ENCODE measurements around the gene VSIG10L.

The VSIG10L gene

GRCh38 chr19:51368366-51369282 lies 26.7 kb upstream of the VSIG10L start, which contains the start of gene CLDND2:
Gene CLDND2, minus strand, starts transcription at chr19:51369003. Its CDS starts 426 bp downstream, at chr19:51368577.
- no peak for TF ChIP-seq ZFX (IDR thresholded peaks at IDR 0.05)
- TF ChIP-seq, protein P1, sequence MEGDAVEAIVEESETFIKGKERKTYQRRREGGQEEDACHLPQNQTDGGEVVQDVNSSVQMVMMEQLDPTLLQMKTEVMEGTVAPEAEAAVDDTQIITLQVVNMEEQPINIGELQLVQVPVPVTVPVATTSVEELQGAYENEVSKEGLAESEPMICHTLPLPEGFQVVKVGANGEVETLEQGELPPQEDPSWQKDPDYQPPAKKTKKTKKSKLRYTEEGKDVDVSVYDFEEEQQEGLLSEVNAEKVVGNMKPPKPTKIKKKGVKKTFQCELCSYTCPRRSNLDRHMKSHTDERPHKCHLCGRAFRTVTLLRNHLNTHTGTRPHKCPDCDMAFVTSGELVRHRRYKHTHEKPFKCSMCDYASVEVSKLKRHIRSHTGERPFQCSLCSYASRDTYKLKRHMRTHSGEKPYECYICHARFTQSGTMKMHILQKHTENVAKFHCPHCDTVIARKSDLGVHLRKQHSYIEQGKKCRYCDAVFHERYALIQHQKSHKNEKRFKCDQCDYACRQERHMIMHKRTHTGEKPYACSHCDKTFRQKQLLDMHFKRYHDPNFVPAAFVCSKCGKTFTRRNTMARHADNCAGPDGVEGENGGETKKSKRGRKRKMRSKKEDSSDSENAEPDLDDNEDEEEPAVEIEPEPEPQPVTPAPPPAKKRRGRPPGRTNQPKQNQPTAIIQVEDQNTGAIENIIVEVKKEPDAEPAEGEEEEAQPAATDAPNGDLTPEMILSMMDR (conservative IDR thresholded peaks at IDR 0.05), result no peak
- peak within 1 kb of the TSS; percentile 93 for H3K27ac ChIP-seq

DNA sequence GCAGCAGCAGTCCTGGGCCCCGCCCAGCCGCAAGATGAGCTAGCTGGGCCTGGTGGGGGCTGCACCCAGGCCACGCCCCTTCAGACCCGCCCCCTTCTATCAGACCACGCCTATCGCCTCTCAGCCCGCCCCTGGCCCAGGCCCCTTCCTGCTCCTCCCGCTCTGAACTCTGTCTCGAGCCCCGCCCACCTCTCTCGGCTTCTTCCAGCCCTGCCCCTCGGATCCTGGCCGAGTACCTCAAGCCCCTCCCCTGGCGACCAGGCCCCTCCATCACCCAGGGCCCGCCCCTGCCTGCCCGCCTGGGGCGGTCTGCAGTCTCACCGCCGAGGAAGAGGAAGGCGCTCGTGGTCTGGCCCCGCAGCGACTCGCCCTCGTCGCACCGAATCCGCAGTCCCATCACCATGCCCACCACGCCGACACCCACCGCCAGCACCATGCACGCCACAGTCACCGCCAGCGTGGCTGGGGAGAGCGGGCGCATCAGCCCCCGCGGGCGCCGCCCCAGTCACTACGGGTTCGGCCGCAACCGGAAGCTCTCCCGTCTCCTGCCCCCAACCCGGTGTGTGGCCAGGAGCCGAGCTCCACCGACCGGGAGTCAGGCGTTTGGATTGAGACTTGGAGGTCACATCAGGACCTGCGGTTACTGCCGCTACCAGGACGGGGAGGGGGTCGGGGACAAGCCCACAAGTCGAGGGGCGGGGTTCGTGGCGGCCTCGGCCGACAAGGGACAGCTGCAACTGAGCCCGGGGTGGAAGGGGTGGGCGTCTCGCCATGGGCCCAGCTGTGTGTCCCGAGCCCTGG lies 25.8 kb upstream of the VSIG10L start:
- TF ChIP-seq, protein P1 (conservative IDR thresholded peaks at IDR 0.05), result no peak
- TF ChIP-seq ZFX (IDR thresholded peaks at IDR 0.05), result peak; percentile 20; the same call in 1 of the 2 replicates
- peak overlapping the region; percentile 93 for H3K27ac ChIP-seq

- no peak for TF ChIP-seq ZFX (IDR thresholded peaks at IDR 0.05)
- TF ChIP-seq, protein P1 (conservative IDR thresholded peaks at IDR 0.05), result no peak
- H3K27ac ChIP-seq, result peak overlapping the region; percentile 93
Observed at GRCh38 chr19:51367255-51367564, 25.3 kb upstream of the VSIG10L start.

GRCh38 chr19:51366389-51367254 lies 24.7 kb upstream of the VSIG10L start:
- no peak for TF ChIP-seq ZFX (IDR thresholded peaks at IDR 0.05)
- TF ChIP-seq, protein P1 (conservative IDR thresholded peaks at IDR 0.05), result no peak
- H3K27ac ChIP-seq, result peak overlapping the region; percentile 93

DNA sequence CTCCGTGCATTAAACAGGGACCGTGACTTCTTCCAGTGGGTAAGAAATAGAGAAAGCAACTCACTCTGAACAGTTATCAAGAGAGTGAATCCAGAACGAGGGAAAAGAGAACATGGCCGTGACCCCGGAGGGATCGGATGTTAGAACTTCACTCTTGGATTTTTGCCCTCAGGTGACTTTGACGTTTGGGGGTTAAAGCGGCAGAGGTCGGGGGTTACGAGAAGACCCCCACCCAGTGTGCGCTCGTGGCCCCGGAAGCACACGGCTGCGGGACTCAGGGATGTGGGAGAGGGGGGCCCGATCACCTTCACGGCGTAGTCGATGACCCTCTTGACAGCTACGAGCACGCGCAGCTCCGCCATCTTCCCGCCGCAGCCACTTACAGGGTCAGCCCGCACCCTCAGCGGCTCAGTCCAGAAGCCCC lies 24.0 kb upstream of the VSIG10L start, which contains the start of gene ETFB:
ETFB (minus strand) TSS at position 424 of the 424 bp plus-strand sequence; CDS start at position 362, 62 bp downstream.
- peak within 1 kb of the TSS; percentile 93 for H3K27ac ChIP-seq
- no peak for TF ChIP-seq ZFX (IDR thresholded peaks at IDR 0.05)

- TF ChIP-seq, protein P1 (conservative IDR thresholded peaks at IDR 0.05), result no peak
- no peak for TF ChIP-seq ZFX (IDR thresholded peaks at IDR 0.05)
- peak overlapping the region; percentile 93 for H3K27ac ChIP-seq
Observed at GRCh38 chr19:51365211-51365964, 23.4 kb upstream of the VSIG10L start.
